GM19463 (cell line): ENCODE data around the gene CLEC16A.

Source experiments
- ATAC-seq: cut with Tn5 transposase; IDR thresholded peaks from one replicate; pipeline ENCODE4 v1.9.1; 2021; ENCODE audit warnings: mild to moderate bottlenecking, moderate library complexity; ENCODE audit not compliant: unreplicated experiment

The CLEC16A gene

DNA sequence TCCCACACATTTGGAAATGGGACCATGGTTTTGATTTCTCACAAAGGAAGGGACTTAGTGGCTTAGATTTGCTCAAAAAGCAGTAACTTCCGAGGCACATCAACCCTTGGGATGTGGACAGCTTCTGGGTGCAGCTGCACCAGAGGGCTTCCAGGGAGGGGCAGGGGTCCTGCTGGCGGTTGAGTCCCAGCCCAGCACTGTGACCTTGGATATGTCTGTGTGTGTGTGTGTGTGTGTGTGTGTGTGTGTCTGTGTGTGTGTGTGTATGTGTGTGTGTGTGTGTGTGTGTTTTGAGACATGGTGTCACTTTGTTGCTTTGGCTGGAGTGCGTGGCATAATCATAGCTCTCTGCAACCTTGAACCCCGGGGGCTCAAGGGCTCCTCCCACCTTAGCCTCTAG, 130.8 kb downstream of the CLEC16A start:
- no peak for ATAC-seq

- peak; percentile 67 for ATAC-seq
Measured at GRCh38 chr16:11076259-11077018, 132.1 kb downstream of the CLEC16A start.

GRCh38 chr16:11078812-11079459, 134.6 kb downstream of the CLEC16A start:
- ATAC-seq, result no peak

DNA sequence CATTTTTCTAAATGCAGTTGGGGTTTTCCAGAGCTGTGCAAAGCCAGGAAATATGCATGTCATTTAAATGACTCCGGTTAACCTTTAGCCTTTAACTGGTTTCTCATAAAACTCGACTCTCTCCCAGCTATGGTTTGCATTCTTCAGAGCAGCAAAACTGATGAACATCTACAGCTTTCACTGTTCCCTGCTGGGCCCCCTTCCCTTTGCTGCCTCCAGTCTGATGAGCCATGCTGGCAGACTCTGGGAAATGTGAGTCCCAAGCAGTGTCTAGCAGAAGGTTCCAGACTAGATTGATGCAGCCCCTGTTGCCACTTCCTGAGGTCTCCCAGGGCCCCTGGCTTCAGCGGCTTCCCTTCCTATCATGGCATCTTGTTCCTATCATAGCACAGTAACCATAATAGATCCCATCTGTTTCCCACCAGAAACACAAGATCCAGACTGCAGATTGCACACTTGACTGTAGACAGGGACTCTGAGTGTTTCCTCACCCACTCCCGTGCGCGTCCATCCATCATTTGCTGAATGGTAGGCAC, 135.4 kb downstream of the CLEC16A start:
- no peak for ATAC-seq

DNA sequence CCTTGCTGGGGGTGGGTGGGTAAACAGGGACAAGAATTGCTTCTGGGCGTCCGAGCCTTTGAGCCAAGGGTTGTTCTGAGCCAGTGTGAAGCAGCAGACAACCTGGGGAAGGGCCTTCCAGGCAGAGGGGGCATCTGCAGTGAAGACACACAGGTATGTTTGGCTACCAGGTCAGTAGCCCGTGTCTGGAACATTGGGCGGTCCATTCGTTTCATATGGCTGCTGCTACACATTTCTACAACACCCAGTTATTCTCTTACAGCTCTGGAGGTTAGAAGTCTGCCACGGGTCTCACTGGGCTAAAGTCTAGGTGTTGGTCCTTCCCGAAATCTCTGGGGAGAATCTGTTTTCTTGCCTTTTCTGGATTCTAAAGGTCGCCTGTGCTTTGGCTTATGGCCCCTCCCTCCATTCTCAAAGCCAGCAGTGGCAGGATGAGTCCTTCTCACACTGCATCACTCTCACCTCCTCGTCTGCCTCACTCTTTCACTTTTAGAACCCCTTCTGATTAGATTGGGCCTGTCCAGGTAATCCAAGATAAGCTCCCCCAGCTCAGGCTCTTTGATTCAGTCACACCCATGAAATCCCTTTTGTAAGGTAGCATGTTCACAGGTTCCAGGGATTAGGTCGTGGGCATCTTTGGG, 136.1 kb downstream of the CLEC16A start:
- no peak for ATAC-seq

DNA sequence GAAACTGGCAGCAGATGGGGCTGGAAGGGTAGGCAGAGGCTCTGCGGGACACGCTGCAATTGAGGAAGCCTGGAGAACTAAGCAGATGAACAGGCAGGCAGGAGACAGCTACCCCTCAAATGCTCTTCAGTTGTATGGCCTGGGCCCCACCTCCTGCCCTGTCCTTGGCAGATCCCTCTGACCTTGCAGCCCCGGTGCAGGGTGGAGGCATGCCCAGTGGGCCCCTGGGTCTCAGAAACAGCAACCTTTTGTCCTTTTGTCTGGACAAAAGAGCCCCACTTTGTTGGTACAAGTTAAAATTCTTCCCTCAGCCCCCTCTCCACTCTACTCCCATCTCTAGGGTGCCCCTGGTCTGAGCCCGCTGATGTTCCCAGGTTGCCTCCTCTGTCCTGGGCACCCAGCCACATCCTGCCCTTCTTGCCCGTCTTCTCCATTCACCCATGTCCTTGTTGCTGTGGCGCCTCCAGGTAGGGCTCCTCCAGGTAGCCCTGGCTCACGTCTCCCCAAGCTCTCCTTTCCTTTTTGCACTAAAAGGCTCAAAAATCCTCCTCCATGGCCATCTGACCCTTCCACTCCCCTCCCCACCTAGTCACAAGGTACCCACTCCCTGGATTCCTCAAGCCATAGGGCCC, 136.8 kb downstream of the CLEC16A start:
- ATAC-seq, result no peak

GRCh38 chr16:11082108-11082859, 137.9 kb downstream of the CLEC16A start:
- ATAC-seq, result no peak

- no peak for ATAC-seq
Measured at GRCh38 chr16:11082860-11083388, 138.6 kb downstream of the CLEC16A start.

DNA sequence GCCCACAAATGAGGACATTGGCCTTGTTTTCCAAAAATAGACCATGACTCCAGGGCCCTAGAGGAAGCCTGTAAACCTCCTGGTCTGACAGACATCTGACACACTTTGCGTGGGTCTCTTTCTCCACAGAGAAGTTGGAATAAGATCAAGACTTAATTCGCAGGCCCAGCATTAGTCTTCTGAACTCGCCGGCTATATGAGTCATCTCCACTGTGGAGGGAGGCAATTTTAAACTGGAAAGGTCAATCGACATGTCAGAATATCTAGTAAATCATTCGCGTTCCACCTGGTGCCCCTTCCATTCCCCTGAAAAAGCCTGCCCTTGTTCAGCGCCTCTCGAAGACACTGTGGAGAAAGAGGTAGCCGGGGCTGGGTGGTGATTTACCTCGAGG, 140.1 kb downstream of the CLEC16A start:
- no peak for ATAC-seq

- ATAC-seq, result no peak
Measured at GRCh38 chr16:11084876-11085485, 140.6 kb downstream of the CLEC16A start.

DNA sequence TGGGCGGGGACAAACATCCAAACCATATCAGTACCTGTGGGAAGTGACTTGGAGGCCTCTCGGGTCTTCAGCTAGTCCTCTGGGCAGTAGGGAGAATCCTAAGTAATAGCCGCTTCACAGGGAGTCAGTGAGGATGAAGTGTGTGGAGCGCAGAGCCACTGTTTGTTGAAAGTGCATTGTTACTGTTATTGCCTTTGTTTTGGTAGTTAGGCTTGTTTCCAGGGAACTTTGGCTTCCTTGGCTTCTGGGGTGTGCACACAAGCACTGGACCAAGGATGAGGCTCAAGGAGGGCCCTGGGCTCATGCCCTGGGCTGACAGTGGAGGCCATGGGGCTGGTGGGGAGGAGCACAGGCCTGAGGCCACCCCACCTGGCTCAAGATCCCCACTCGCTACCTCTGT, 141.6 kb downstream of the CLEC16A start:
- ATAC-seq, result no peak

DNA sequence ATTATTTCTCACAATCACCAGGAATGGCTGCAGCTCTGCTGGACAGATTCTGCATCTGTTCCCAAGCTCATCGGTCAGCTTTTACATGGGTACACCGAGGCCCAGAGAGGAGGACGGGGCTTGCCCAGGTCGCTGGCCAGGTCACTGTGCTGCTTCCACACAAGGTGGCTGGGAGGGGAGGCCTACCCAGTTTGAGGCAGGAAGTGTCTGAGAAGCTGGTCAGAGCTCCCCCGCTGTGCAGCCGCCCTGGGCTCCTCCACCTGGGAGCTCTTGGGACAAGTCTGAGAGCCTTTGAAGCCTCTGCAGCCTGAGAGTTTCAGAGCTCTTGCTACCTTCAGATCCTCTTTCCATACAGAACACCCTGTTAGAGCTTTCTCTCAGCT, 143.3 kb downstream of the CLEC16A start:
- ATAC-seq, result no peak

- ATAC-seq, result no peak
Measured at GRCh38 chr16:11088074-11088730, 143.8 kb downstream of the CLEC16A start.

DNA sequence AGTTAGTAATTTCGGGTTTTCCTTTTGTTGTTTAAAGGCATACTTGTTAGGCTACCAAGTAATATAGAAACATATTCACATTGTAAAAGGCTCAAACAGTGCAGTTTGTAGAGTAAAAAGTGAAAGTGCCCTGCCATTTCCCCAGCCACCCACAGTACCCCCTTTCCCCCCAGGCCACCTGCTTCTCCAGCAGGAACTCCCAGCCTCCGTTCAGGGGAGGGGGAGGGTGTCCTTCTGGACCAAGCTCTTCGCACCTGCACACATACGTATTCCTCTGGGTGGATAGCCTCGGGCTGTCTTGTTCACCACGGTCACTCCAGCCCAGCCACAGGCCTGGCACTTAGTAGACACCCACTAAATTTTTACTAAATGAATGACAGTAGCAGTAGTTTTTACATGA, 144.5 kb downstream of the CLEC16A start:
- no peak for ATAC-seq

GRCh38 chr16:11089504-11090124, 145.2 kb downstream of the CLEC16A start:
- no peak for ATAC-seq

DNA sequence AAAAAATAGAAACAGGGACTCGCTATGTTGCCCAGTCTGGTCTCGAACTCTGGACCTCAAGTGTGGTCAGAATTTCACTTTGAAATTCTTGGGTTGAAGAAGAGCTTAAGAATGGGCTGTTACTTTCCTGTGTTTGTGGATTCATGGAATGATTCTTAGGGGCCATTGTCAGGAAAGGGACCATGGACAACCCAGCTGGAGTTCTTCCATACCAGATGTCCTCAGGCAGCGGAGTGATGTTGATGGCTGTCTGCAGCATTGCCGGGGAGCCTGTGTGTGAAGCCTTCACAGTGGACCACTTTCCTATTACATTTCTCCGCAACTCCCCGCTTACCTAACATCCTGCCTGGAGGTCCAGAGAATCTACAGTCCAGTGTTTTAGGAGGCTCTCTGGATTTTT, 145.9 kb downstream of the CLEC16A start:
- no peak for ATAC-seq

- no peak for ATAC-seq
Measured at GRCh38 chr16:11091021-11091785, 146.8 kb downstream of the CLEC16A start.
